Eye (tissue), 1 donor: ENCODE measurements around the gene CDHR5.
"Not testable (repeated sequence)": the region's sequence is repeated elsewhere in the genome, so short reads cannot be mapped to it uniquely, and the experiment has no call there.

ENCODE experiments used
- DNase-seq: peaks from one replicate; pipeline ENCODE4 v3.0.0-alpha.2; 2015

The CDHR5 gene

GRCh38 chr11:624705-625635 is at the start of gene CDHR5:
CDHR5 (minus strand) TSS chr11:624955; CDS start chr11:624902, 53 bp downstream.
- DNase-seq, result no peak

- DNase-seq, result no peak
These were observed 49.7 kb upstream of the CDHR5 start for GRCh38 chr11:674406-674805.

DNA sequence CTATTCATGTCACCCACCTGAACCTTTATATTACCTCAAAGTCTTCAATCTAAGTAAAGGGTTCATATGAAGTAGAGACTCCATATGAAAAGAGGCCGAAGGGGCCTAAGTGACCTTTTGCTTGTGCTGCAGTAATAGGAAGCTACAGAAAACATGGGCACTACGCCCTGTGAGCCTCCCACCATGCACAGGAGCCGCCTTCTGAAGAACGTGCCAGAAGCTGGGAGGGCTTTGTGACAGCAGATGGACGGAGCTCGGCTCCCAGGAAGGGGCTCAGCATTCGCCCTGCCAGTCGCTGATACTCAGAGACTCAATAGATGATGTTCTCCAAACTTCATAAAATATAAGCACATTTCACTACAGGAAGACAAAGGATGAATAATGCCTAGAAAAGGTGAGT is 49.1 kb upstream of the CDHR5 start:
- no peak for DNase-seq

GRCh38 chr11:665704-666281 is 41.0 kb upstream of the CDHR5 start:
- no peak for DNase-seq

- DNase-seq, result peak; percentile 71
These were observed 40.4 kb upstream of the CDHR5 start for GRCh38 chr11:665062-665703.

GRCh38 chr11:662689-663274 is 38.0 kb upstream of the CDHR5 start:
- peak; percentile 72 for DNase-seq

- DNase-seq, result no peak
These were observed 36.1 kb upstream of the CDHR5 start for GRCh38 chr11:660681-661444.

GRCh38 chr11:660281-660680 is 35.5 kb upstream of the CDHR5 start:
- no peak for DNase-seq

GRCh38 chr11:659532-660085 is 34.9 kb upstream of the CDHR5 start:
- DNase-seq, result no peak

- no peak for DNase-seq
These were observed 33.0 kb upstream of the CDHR5 start for GRCh38 chr11:657691-658126.

DNA sequence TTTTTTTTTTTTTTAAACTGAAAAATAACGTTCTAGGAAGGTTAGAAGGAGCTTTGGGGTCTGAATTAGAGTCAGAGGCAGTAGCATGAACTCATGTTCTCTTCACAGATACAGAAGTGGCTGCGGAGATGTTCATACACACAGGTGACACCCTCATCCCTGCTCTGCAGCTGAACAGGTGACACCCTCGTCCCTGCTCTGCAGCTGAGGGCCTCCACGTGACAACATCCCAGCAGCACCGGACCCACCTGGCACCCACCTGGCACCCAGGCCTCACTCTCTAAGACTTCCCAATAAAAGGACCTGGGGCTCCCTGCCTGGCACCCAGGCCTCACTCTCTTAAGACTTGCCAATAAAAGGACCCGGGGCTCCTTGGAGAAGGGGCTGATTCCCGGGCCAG is 32.1 kb upstream of the CDHR5 start:
- no peak for DNase-seq

GRCh38 chr11:656426-656825 is 31.7 kb upstream of the CDHR5 start:
- DNase-seq, result no peak

DNA sequence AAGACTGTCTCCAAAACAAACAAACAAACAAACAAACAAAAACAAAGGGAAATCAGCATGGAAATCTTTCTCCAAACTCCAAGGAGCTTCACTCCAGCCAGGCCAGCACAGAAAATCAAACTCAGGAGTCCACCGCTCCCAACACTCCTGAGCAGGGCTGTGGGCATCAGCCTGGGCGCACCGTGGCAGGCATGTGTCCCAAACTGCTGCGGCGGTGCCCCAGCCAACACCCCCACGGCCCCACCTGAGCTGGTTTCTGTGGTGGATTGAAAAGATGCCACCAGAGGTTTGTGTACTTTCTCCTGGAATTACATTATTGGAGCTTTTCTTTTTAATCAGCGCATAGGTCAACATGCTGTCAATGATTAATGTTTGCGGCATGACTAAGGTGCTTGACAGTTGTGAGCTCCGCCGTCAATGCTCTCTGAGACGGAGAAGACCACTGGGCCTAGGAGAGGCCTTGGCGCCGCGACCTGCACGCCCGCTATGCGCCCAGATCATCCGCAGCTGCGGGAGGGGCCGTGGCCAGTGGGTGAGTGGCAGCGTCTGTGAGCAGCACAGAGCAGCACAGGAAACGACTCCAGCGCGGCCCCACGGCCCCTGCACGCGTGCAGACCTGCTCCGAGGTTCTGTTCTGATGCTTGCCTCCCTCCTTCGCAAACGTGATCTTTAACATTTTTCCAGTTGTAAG is 30.4 kb upstream of the CDHR5 start:
- DNase-seq, result no peak

- DNase-seq, result not testable (repeated sequence)
These were observed 29.7 kb upstream of the CDHR5 start for GRCh38 chr11:654444-654843.

DNA sequence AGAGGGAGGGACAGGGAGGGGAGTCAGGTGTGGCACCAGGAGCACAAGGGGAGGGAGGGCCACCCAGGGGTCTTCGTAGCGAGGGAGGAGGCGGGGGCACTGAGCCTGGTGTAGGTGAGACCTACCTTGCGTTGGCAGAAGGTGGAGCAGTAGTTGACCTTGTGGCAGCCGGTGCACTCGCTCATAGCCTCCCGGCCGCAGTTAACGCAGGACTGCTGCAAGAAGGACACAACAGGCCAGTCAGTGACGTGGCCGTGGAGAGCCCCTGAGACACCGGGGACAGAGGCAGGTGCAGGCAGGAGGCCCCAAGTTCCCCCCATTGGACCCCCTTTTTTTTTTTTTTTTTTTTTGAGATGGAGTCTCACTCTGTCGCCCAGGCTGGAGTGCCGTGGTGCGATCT is 29.1 kb upstream of the CDHR5 start:
- DNase-seq, result no peak

- DNase-seq, result not testable (repeated sequence)
These were observed 28.4 kb upstream of the CDHR5 start for GRCh38 chr11:653136-653535.

GRCh38 chr11:650482-650881 is 25.7 kb upstream of the CDHR5 start:
- DNase-seq, result no peak

- DNase-seq, result not testable (repeated sequence)
These were observed 23.0 kb upstream of the CDHR5 start for GRCh38 chr11:647672-648158.

GRCh38 chr11:646214-646613 is 21.5 kb upstream of the CDHR5 start:
- DNase-seq, result no peak

GRCh38 chr11:645536-645935 is 20.8 kb upstream of the CDHR5 start:
- DNase-seq, result no peak
